Inflammatory macrophage treated with lipopolysaccharide for 4 hours (primary cell): ENCODE results near the gene RPN1.

ENCODE experiments used
- DNase-seq: peaks from one replicate; pipeline ENCODE4 v3.0.0-alpha.2; 2020

Gene RPN1

GRCh38 chr3:128576290-128576689, 74.3 kb downstream of the RPN1 start:
- DNase-seq: no peak

- no peak for DNase-seq
Measured at GRCh38 chr3:128575777-128576176, 74.8 kb downstream of the RPN1 start.

GRCh38 chr3:128573707-128574162, 76.9 kb downstream of the RPN1 start:
- no peak for DNase-seq

GRCh38 chr3:128573160-128573559, 77.5 kb downstream of the RPN1 start:
- DNase-seq: no peak

- DNase-seq: no peak
Measured at GRCh38 chr3:128572644-128573105, 77.9 kb downstream of the RPN1 start.

GRCh38 chr3:128572013-128572412, 78.6 kb downstream of the RPN1 start:
- no peak for DNase-seq
